ENCODE measurements around the gene PRRG3.
"Not testable (repeated sequence)": the region's sequence is repeated elsewhere in the genome, so short reads cannot be mapped to it uniquely, and the experiment has no call there.

DNA sequence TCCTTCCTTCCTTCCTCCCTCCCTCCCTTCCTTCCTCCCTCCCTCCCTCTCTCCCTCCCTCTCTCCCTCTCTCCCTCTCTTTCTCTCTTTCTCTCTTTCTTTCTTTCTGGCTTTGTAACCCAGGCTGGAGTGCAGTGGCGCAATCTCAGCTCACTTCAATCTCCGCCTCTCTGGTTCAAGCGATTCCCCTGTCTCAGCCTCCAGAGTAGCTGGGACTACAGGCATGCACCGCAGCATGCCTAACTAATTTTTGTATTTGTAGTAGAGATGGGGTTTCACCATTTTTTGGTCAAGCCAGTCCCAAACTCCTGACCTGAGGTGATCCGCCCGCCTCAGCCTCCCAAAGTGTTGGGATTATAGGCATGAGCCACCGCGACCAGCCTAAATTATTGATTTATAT lies 1.8 kb downstream of the PRRG3 start:
- TF ChIP-seq, protein P1, sequence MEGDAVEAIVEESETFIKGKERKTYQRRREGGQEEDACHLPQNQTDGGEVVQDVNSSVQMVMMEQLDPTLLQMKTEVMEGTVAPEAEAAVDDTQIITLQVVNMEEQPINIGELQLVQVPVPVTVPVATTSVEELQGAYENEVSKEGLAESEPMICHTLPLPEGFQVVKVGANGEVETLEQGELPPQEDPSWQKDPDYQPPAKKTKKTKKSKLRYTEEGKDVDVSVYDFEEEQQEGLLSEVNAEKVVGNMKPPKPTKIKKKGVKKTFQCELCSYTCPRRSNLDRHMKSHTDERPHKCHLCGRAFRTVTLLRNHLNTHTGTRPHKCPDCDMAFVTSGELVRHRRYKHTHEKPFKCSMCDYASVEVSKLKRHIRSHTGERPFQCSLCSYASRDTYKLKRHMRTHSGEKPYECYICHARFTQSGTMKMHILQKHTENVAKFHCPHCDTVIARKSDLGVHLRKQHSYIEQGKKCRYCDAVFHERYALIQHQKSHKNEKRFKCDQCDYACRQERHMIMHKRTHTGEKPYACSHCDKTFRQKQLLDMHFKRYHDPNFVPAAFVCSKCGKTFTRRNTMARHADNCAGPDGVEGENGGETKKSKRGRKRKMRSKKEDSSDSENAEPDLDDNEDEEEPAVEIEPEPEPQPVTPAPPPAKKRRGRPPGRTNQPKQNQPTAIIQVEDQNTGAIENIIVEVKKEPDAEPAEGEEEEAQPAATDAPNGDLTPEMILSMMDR (IDR thresholded peaks at IDR 0.05) = not testable (repeated sequence)
- not testable (repeated sequence) for TF ChIP-seq POLR2A, EP300, POLR2AphosphoS5 (IDR thresholded peaks at IDR 0.05)
